Kidney (tissue), 22 donors: ENCODE measurements around the gene APC2. TPM values are rescaled to one million over a fixed set of nuclear protein-coding genes. Genes with fewer than 3 reads are reported as not detected.
A peak's percentile ranks its signal among the peaks of the same experiment; 100 is the strongest.

Experiments used
- DNase-seq, 5 donors: peaks; one replicate each; pipeline ENCODE4 v3.0.0-alpha.2; 2013 to 2020
- FAIRE-seq: peaks from 2 replicates; lab custom pipeline; 2012; peaks lifted over from hg19 to GRCh38; lab: Jason Lieb, UNC
- H3K27ac ChIP-seq, 2 donors: one replicate each; pipeline ENCODE4 v1.7.0; 2013; ENCODE audit warnings: low read depth in 2 of 2, low read length in 2 of 2, inconsistent platforms in 1 of 2
- H3K27me3 ChIP-seq: one replicate; pipeline ENCODE4 v1.7.1; 2013; ENCODE audit warnings: low read length, inconsistent platforms; ENCODE audit not compliant: control insufficient read depth, insufficient read depth
- H3K36me3 ChIP-seq, 3 donors: one replicate each; pipeline versions ENCODE4 v1.7.0 to v1.7.1; 2013; ENCODE audit warnings: low read length in 3 of 3, control low read depth in 1 of 3, inconsistent platforms in 1 of 3; ENCODE audit not compliant: insufficient read depth in 3 of 3, control insufficient read depth in 2 of 3
- H3K4me1 ChIP-seq, 3 donors: one replicate each; pipeline versions ENCODE4 v1.7.0 to v1.7.1; 2013; ENCODE audit warnings: low read length in 3 of 3, inconsistent platforms in 1 of 3, low read depth in 1 of 3; ENCODE audit not compliant: control insufficient read depth in 2 of 3, insufficient read depth in 2 of 3
- H3K4me3 ChIP-seq, 3 donors: one replicate each; pipeline versions ENCODE4 v1.7.0 to v1.8.1; 2013; ENCODE audit warnings: low read length in 3 of 3, control low read depth in 1 of 3, inconsistent platforms in 1 of 3
- H3K9ac ChIP-seq, 3 donors: one replicate each; pipeline versions ENCODE4 v1.7.0 to v1.7.1; 2013; ENCODE audit warnings: low read length in 3 of 3, control low read depth in 1 of 3, inconsistent platforms in 1 of 3
- H3K9me3 ChIP-seq, 3 donors: one replicate each; pipeline versions ENCODE4 v1.7.0 to v1.7.1; 2013; ENCODE audit warnings: low read length in 3 of 3, control low read depth in 1 of 3, inconsistent platforms in 1 of 3; ENCODE audit not compliant: control insufficient read depth in 2 of 3, insufficient read depth in 1 of 3
- CTCF ChIP-seq: IDR thresholded peaks from 3 replicates; pipeline ENCODE4 v1.5.1; 2012; ENCODE audit warnings: mild to moderate bottlenecking, moderate library complexity, borderline replicate concordance; ENCODE audit not compliant: insufficient read depth; ENCODE audit errors: extremely low read depth
- intact Hi-C: fragments of 100-400 bp; cut with DNase I; formaldehyde crosslinking; loops from one replicate; pipeline ENCODE4 v1.11.1; 2022
- long read RNA-seq, 10 donors: library from polyadenylated mRNA in 1 of 10; unstranded in 1 of 10; transcript quantifications; one replicate each; pipeline ENCODE4 v2.0.0 and lab custom pipeline, GENCODE V29; 2021 to 2026
- polyA plus RNA-seq: library from polyadenylated mRNA; stranded (reverse); fragments of 350-450 nt; fragmentation: Illumina TruSeq; extraction: RNeasy Lipid Tissue Mini Kit (QIAGEN cat#74804); gene quantifications from one replicate; pipeline ENCODE4 v1.2.3, GENCODE V29; 2014; ENCODE audit warnings: low read depth, low replicate concordance; ENCODE audit not compliant: insufficient read depth
- total RNA-seq: library from RNA; stranded (reverse); fragmentation: NEBNext Ultra II Directional; extraction: Animal tissue kit (Norgen Biotek cat#: 25700); gene quantifications from one replicate; pipeline ENCODE4 v1.2.1, GENCODE V29; 2021
- donor health status: control.
- donor health status: control.
- donor health status: control.
- donor health status: control.
- donor health status: control.
- donor health status: DM: yes; HTN: yes; CAD: no.
- donor health status: Normal renal cell carcinoma (clear cell type).

APC2 gene
- 0.25 TPM for total RNA-seq
- polyA plus RNA-seq, result not detected
- long read RNA-seq, donor 1, partial matches to known transcripts, result 7 of 20 reads
- long read RNA-seq, donor 1, other reads (novel, unspliced or antisense), result 13 of 20 reads
- long read RNA-seq, donor 2, partial matches to known transcripts, result 7 of 21 reads
- long read RNA-seq, donor 2, other reads (novel, unspliced or antisense), result 14 of 21 reads
- long read RNA-seq, donor 3, partial matches to known transcripts, result 13 of 27 reads
- long read RNA-seq, donor 3, other reads (novel, unspliced or antisense), result 14 of 27 reads
- long read RNA-seq, donor 4, partial matches to known transcripts, result 0 of 35 reads
- long read RNA-seq, donor 4, other reads (novel, unspliced or antisense), result 35 of 35 reads
- long read RNA-seq, donor 5, result 0 reads
- long read RNA-seq, donor 6, result 0 reads
- long read RNA-seq, donor 7, partial matches to known transcripts, result 0 of 4 reads
- long read RNA-seq, donor 7, other reads (novel, unspliced or antisense), result 4 of 4 reads
- long read RNA-seq, donor 8, partial matches to known transcripts, result 0 of 15 reads
- long read RNA-seq, donor 8, other reads (novel, unspliced or antisense), result 15 of 15 reads
- long read RNA-seq, donor 9, partial matches to known transcripts, result 6 of 16 reads
- long read RNA-seq, donor 9, other reads (novel, unspliced or antisense), result 10 of 16 reads
- long read RNA-seq, donor 10, result 0 reads

- FAIRE-seq (no peak), DNase-seq (peak in 2 of 5 donors; percentile 65 to 88)
- Histone ChIP-seq H3K4me3 (no peak within 1 kb of the TSS), H3K36me3 (no peaks in the 10 kb centered on the region), H3K4me1 (peaks cover 0 to 6% (median 0%) of the 10 kb centered on the region in 3 donors), H3K27me3 (peaks cover 25% of the 10 kb centered on the region), H3K9ac (no peak within 1 kb of the TSS), H3K27ac (no peak within 1 kb of the TSS), H3K9me3 (no peaks in the 10 kb centered on the region)
- TF ChIP-seq CTCF, result no peak
- intact Hi-C loops, result no loop called here
These were observed at the start of gene APC2 for GRCh38 chr19:1449467-1450442. Gene APC2 (plus strand): TSS chr19:1450121. CDS start chr19:1453002, 2,881 bp downstream.

- FAIRE-seq (no peak), DNase-seq (peak in 2 of 5 donors; percentile 35 to 64)
- peak overlapping the region; percentile 9 to 32 for H3K27ac ChIP-seq
- no peaks in the 10 kb centered on the region for H3K27me3 ChIP-seq
- no peaks in the 10 kb centered on the region for H3K36me3 ChIP-seq
- H3K9ac ChIP-seq, result peak overlapping the region in 2 of 3 donors; percentile 15 to 46
- H3K4me3 ChIP-seq, result peak overlapping the region in 2 of 3 donors; percentile 46 to 62
- H3K9me3 ChIP-seq, result no peaks in the 10 kb centered on the region
- TF ChIP-seq CTCF, result no peak
- intact Hi-C loops, result no loop called here
- peaks cover 0 to 14% (median 0%) of the 10 kb centered on the region in 3 donors for H3K4me1 ChIP-seq
These were observed 49.4 kb upstream of the APC2 start for GRCh38 chr19:1400281-1401137.
